NCI-H146 treated with DMSO at 0.1 percent for 48 hours (cell line): ENCODE data around the gene SLC35D1.
"Not testable (repeated sequence)": the region's sequence is repeated elsewhere in the genome, so short reads cannot be mapped to it uniquely, and the experiment has no call there.

Experiments
- DNase-seq: peaks from one replicate; lab custom pipeline; 2025; ENCODE audit not compliant: unreplicated experiment; lab: John Stamatoyannopoulos, UW

The SLC35D1 gene

GRCh38 chr1:67053785-67054772 is at the start of gene SLC35D1:
SLC35D1 (minus strand) TSS chr1:67054148; CDS start chr1:67054013, 135 bp downstream.
- DNase-seq: peak; percentile 75

GRCh38 chr1:67103548-67103947 is 49.6 kb upstream of the SLC35D1 start:
- no peak for DNase-seq

DNA sequence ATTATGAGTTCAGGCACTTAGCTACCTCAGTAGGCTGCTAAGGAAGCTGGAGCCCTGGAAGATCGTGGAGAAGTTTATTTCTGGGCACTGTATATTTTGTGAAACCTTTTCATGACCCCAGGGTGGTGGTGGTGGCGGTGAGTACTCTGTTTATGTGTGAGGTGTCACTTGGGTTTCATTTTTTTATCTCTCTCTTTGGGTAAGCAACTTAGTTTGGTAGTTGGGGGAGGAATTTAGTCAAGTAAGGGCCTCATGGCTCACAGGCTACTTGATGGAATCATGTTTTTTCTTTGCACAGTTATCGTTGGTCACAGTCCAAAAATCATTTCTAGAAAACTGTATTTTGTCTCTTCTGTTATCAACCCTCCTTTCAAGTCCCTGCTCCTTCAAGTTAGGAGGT is 46.9 kb upstream of the SLC35D1 start:
- DNase-seq: no peak

DNA sequence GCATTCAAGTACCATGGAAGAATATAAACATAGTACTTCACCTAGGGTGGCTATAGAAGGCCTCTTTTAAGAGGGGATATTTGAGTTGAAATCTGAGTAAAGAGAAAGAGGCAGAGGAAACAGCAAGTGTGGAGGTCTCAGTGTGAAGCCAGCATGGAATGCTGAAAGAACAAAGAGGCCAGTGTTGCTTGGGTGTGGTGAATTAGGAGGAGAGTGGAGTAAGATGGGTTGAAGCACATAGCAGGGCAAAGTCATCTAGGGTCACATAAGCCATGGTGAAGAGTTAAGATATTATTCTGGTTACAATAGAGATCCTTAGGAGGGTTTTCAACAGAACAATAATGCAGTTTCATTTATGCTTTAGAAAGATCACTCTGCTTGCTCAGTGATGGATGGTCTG is 43.4 kb upstream of the SLC35D1 start:
- no peak for DNase-seq

DNA sequence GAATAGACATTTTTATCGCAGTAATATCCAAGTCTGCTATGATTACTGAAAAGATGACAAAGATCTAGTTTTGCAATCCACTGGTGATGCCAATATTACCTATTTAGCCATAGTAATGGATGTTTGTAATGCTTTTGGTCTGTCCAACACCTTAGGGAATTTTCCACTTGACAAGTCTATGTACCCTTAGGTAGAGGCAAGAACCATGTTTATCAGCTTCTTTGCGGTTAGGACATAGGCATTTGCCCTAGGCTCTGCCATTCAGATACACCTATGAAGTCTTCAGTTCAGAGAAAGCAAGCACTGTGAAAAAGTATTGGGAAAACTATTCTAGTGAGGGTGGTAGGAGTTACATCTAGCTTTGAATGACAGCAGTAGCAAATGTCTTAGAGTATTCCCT is 40.2 kb upstream of the SLC35D1 start:
- DNase-seq: no peak

DNA sequence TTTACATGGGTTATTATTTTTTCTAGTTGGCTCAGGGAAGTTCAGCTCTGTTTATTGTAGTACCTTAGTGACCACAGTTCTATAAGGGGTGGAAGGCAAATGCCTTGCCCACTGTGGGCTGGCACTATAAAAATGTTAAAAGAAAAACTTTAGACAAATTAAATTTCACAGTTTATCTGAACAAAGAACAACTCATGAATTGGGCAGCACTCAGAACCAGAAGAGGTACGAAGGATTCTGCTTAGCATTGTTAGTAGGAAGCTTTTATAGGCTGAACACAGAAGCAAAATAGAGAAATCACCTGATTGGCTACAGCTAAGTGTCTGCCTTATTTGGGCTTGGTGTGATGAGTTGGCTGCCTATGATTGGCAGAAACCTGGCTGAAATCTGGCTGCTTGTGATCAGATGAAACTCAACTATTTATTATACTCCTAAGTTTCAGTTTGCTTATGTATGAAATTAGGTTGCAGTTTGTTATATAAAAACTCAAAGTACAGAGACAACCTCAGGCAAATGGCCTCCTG is 35.8 kb upstream of the SLC35D1 start:
- no peak for DNase-seq

- DNase-seq: no peak
These were observed 34.5 kb upstream of the SLC35D1 start for GRCh38 chr1:67088440-67088839.

DNA sequence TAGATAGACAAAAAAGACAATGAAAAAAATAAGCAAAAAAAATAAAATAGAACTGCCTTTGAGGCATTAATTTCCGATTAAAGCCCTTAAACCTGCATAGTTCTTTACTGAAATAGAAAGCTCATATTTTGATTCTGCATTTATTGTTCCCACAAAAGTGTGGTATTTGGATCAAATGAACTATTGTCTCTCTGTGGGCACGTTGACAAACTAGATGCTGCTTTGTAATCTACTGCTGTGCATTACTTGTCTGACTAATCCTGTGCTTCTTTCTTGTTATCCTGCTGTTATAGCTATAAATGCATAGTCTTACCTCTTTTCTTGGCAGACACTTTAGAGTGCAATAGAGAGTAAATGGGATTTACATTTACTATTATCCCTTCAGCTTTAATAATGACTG is 31.4 kb upstream of the SLC35D1 start:
- no peak for DNase-seq

GRCh38 chr1:67084765-67085318 is 30.9 kb upstream of the SLC35D1 start:
- no peak for DNase-seq

- no peak for DNase-seq
These were observed 24.3 kb upstream of the SLC35D1 start for GRCh38 chr1:67078291-67078690.

DNA sequence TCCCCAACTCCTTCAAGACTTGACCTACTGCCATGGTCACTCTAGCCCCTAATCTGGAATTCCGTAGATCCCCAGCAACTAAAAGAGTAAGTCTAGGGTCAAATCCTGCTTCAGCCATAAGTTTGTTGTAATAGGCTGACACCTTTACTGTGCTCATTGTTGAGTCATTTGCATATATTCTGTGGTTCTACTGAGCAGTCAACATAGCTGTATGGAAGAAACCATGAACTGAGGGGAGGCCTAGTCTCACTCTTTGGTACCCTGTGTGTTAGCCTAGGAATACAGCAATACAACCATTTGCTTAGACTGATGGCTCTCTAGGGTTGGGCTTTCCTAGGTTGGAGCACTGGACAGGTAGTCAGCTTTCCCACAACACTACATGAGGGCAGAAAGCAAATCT is 23.6 kb upstream of the SLC35D1 start:
- DNase-seq: no peak

DNA sequence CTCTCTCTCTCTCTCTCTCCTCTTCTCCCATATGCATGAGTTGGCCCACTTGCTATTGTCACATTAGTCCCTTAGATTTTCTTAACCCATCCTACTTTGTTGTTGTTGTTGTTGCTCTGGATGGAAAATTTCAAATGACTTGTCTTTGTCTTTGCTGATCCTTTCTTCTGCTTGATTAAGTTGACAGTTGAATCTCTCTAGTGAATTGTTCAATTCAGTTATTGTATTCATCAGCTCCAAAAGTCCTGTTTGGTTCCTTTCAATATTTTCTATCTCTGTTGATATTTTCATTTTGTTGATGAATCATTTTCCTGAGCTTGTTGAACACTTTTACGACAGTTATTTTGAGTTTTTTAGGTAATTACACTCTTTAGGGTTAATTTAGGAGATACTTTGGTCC is 18.8 kb upstream of the SLC35D1 start:
- DNase-seq: no peak

- not testable (repeated sequence) for DNase-seq
These were observed 13.7 kb upstream of the SLC35D1 start for GRCh38 chr1:67067655-67068054.

GRCh38 chr1:67062412-67062811 is 8.5 kb upstream of the SLC35D1 start:
- DNase-seq: no peak

GRCh38 chr1:67061266-67061665 is 7.3 kb upstream of the SLC35D1 start:
- no peak for DNase-seq

GRCh38 chr1:67060811-67061218 is 6.9 kb upstream of the SLC35D1 start:
- no peak for DNase-seq

GRCh38 chr1:67059346-67059745 is 5.4 kb upstream of the SLC35D1 start:
- DNase-seq: no peak

DNA sequence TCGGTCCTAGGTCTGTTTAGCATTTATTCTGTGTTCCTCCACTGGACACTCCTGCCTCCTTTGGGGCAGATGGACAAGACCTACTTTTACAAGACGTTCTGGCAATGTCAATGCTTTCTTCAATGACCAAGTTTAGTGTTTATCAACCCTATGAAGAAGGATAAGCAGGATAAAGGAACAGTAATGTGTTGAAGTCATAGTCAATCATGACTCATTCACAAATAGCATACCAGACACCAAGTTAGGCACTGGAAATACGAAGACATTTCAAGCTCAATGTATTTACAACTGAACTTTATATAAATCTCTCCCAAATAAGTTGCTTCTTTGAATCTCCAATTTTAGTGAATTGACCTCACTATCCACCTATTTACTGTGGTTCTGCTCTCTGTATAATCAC is 4.8 kb upstream of the SLC35D1 start:
- DNase-seq: no peak

GRCh38 chr1:67058242-67058641 is 4.3 kb upstream of the SLC35D1 start:
- DNase-seq: peak; percentile 90

DNA sequence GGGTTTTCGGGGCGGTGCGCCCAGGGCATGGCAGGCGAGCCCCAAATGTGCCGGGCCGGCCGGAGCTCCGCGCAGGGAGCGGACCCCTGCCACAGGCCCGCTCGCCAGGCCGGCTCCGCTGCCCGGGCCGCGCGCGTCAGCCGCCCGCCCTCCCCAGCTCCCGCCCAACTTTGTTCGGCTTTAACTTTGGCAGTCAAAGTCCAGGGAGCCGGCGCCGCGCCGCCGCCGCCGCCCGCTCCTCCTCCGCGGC is 488 bp downstream of the SLC35D1 start:
- no peak for DNase-seq

DNA sequence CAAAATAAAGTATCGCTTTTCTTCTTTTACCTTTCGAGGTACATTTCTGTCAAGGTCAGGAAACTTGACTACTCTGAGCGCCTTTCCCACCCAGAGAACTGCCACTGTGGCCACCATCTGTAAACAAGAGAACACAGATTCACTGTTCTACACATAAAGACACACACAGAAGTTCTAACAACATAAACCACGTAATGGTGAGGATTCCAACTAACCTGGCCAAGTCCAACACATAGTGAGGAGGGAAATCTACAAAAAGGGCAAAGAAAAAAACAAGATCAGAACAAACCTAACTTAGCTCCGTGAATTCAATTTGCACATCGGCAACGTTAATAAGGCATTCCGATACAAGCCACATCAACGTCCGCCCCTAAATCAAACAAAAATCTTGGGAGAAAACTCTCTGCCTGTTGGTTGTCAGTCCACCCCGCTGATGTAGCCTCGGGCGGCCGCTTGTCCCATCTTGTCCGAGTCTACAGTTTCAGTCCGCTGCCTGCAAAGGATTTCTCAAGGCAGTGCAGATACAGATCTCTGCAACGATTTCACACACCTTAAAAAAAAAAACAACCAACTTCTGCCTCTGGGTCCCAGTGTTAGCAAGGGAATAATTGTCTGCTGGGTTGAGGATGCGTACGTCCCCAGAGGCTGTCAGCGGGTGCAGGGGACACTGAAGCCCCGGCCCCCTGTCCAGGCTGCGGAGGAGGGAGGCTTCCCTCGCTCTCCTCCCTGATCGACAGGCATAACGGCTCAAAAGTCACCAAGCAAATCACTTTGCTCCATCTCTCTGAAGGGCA is 1.0 kb downstream of the SLC35D1 start:
- DNase-seq: no peak

GRCh38 chr1:67051196-67051595 is 2.8 kb downstream of the SLC35D1 start:
- no peak for DNase-seq
